Smooth muscle cell of trachea (primary cell): ENCODE results near the gene ZNF433. TPM values are rescaled to one million over a fixed set of nuclear protein-coding genes. Genes with fewer than 3 reads are reported as not detected.

ENCODE experiments used
- total RNA-seq: library from RNA; depleted of rRNA; stranded (reverse); fragments of >200 nt; gene quantifications from 2 replicates; pipeline ENCODE4 v1.2.1, GENCODE V29; 2014

Gene ZNF433
- 6.0 and 6.1 TPM in 2 replicates for total RNA-seq

GRCh38 chr19:12035220-12036172 lies at the start of gene ZNF433:
TSS of gene ZNF433 (minus strand) at chr19:12035679. CDS start at chr19:12035539, 140 bp downstream.

GRCh38 chr19:12064590-12065538 lies 29.4 kb upstream of the ZNF433 start, which contains the start of gene ZNF844:
TSS of gene ZNF844 (plus strand) at chr19:12064731. CDS start at chr19:12064874, 143 bp downstream.

GRCh38 chr19:12052497-12053169 lies 17.2 kb upstream of the ZNF433 start, which contains the start of gene ZNF878:
TSS of gene ZNF878 (minus strand) at chr19:12052961. CDS start at chr19:12052801, 160 bp downstream.

GRCh38 chr19:11964858-11965645 lies 70.4 kb downstream of the ZNF433 start, which contains the start of gene ZNF763:
TSS of gene ZNF763 (plus strand) at chr19:11965040. CDS start at chr19:11965209, 169 bp downstream.

Other genes with a start within 250 kb of the ZNF433 start
- gene ZNF491, start 237.2 kb downstream of the ZNF433 start, total RNA-seq: 3.8 and 4.6 TPM in 2 replicates
- gene ZNF440, start 221.4 kb downstream of the ZNF433 start, total RNA-seq: 10.4 and 14.5 TPM in 2 replicates
- gene ZNF439, start 187.0 kb downstream of the ZNF433 start, total RNA-seq: 6.9 and 7.4 TPM in 2 replicates
- 4.0 and 4.1 TPM in 2 replicates for gene ZNF69, start 147.9 kb downstream of the ZNF433 start, total RNA-seq
- gene ZNF700, start 110.6 kb downstream of the ZNF433 start, total RNA-seq: 7.3 and 15.6 TPM in 2 replicates
- gene ZNF763, start 70.6 kb downstream of the ZNF433 start, total RNA-seq: 2.2 and 2.8 TPM in 2 replicates
- 0.29 TPM in 1 of 2 replicates, not detected in the other for gene ZNF878, start 17.3 kb upstream of the ZNF433 start, total RNA-seq
- 11.6 and 12.1 TPM in 2 replicates for gene ZNF844, start 29.1 kb upstream of the ZNF433 start, total RNA-seq
- gene ZNF20, start 104.7 kb upstream of the ZNF433 start, total RNA-seq: 6.5 and 10.2 TPM in 2 replicates
- gene ZNF625, start 121.1 kb upstream of the ZNF433 start, total RNA-seq: 7.9 and 14.5 TPM in 2 replicates
- gene ZNF136, start 127.4 kb upstream of the ZNF433 start, total RNA-seq: 6.4 and 6.8 TPM in 2 replicates